HepG2 (cell line): ENCODE results near the gene LATS2.
"Not testable (repeated sequence)": the region's sequence is repeated elsewhere in the genome, so short reads cannot be mapped to it uniquely, and the experiment has no call there.

Experiments
- FIP1L1 ChIP-seq: fragments of 200-400 bp; formaldehyde crosslinking; IDR thresholded peaks from 2 replicates; pipeline ENCODE4 v1.6.1; 2018; ENCODE audit warnings: low read depth, mild to moderate bottlenecking, low read length, moderate library complexity, borderline replicate concordance; ENCODE audit not compliant: insufficient read depth
- FOXA1 ChIP-seq, 2 experiments: fragments of 450-650 bp in 1 of 2; sonication (generic) in 1 of 2; formaldehyde crosslinking in 1 of 2; IDR thresholded peaks; 2 replicates each; pipeline versions ENCODE4 v1.4.0 to v1.6.1; 2016 to 2020; ENCODE audit warnings: missing genetic modification reagents in 1 of 2
- KDM1A ChIP-seq: IDR thresholded peaks from 2 replicates; pipeline ENCODE4 v1.6.1; 2016; ENCODE audit warnings: missing compliant biosample characterization
- POLR2AphosphoS5 ChIP-seq: IDR thresholded peaks from 2 replicates; pipeline ENCODE4 v1.6.1; 2012; ENCODE audit warnings: low read depth, low read length
- ZNF274 ChIP-seq: sonication (generic); formaldehyde crosslinking; IDR thresholded peaks from 2 replicates; pipeline ENCODE4 v1.5.1; 2020; ENCODE audit warnings: mild to moderate bottlenecking, missing genetic modification reagents
- ZNF343 ChIP-seq: sonication (generic); formaldehyde crosslinking; IDR thresholded peaks from 2 replicates; pipeline ENCODE4 v1.4.0; 2020; ENCODE audit warnings: mild to moderate bottlenecking, missing genetic modification reagents
- TF ChIP-seq, protein P1 (sequence below): IDR thresholded peaks from 2 replicates; pipeline ENCODE4 v1.6.1; 2016; ENCODE audit warnings: low read depth, control low read depth
- TF ChIP-seq, protein P2 (sequence below): sonication (generic); formaldehyde crosslinking; IDR thresholded peaks from 2 replicates; pipeline ENCODE4 v1.5.0; 2020; ENCODE audit warnings: mild to moderate bottlenecking, missing genetic modification reagents, moderate library complexity

DNA sequence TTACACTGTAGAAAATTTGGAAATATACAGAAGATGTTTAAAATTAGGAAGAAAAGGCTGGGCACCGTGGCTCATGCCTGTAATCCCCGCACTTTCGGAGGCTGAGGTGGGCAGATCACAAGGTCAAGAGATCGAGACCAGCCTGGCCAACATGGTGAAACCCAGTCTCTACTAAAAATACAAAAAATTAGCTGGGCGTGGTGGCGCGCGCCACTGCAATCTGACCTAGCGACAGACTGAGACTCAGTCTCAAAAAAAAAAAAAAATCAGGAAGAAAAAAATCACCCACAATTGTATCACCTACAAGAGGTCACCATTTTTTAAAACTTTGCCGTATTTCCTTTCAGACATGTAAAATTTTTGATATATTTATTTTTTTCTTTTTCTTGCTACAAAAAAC, 120.9 kb downstream of the LATS2 start:
- TF ChIP-seq KDM1A (CRISPR knock-in tag); POLR2AphosphoS5; FIP1L1; ZNF343; FOXA1 (IDR thresholded peaks at IDR 0.05); FOXA1 (CRISPR knock-in tag; IDR thresholded peaks at IDR 0.05); ZNF274 (CRISPR knock-in tag): not testable (repeated sequence)
- TF ChIP-seq, protein P1, sequence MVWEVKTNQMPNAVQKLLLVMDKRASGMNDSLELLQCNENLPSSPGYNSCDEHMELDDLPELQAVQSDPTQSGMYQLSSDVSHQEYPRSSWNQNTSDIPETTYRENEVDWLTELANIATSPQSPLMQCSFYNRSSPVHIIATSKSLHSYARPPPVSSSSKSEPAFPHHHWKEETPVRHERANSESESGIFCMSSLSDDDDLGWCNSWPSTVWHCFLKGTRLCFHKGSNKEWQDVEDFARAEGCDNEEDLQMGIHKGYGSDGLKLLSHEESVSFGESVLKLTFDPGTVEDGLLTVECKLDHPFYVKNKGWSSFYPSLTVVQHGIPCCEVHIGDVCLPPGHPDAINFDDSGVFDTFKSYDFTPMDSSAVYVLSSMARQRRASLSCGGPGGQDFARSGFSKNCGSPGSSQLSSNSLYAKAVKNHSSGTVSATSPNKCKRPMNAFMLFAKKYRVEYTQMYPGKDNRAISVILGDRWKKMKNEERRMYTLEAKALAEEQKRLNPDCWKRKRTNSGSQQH (CRISPR knock-in tag): not testable (repeated sequence)
- TF ChIP-seq, protein P2, sequence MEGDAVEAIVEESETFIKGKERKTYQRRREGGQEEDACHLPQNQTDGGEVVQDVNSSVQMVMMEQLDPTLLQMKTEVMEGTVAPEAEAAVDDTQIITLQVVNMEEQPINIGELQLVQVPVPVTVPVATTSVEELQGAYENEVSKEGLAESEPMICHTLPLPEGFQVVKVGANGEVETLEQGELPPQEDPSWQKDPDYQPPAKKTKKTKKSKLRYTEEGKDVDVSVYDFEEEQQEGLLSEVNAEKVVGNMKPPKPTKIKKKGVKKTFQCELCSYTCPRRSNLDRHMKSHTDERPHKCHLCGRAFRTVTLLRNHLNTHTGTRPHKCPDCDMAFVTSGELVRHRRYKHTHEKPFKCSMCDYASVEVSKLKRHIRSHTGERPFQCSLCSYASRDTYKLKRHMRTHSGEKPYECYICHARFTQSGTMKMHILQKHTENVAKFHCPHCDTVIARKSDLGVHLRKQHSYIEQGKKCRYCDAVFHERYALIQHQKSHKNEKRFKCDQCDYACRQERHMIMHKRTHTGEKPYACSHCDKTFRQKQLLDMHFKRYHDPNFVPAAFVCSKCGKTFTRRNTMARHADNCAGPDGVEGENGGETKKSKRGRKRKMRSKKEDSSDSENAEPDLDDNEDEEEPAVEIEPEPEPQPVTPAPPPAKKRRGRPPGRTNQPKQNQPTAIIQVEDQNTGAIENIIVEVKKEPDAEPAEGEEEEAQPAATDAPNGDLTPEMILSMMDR: not testable (repeated sequence)
